GM21528 (cell line): Measurements from ENCODE around the gene DNMT3L.
"Not testable (repeated sequence)": the region's sequence is repeated elsewhere in the genome, so short reads cannot be mapped to it uniquely, and the experiment has no call there.

Experiments used
- ATAC-seq: cut with Tn5 transposase; IDR thresholded peaks from one replicate; pipeline ENCODE4 v1.9.1; 2021; ENCODE audit warnings: mild to moderate bottlenecking, moderate library complexity; ENCODE audit not compliant: unreplicated experiment, low FRiP score

Gene DNMT3L

DNA sequence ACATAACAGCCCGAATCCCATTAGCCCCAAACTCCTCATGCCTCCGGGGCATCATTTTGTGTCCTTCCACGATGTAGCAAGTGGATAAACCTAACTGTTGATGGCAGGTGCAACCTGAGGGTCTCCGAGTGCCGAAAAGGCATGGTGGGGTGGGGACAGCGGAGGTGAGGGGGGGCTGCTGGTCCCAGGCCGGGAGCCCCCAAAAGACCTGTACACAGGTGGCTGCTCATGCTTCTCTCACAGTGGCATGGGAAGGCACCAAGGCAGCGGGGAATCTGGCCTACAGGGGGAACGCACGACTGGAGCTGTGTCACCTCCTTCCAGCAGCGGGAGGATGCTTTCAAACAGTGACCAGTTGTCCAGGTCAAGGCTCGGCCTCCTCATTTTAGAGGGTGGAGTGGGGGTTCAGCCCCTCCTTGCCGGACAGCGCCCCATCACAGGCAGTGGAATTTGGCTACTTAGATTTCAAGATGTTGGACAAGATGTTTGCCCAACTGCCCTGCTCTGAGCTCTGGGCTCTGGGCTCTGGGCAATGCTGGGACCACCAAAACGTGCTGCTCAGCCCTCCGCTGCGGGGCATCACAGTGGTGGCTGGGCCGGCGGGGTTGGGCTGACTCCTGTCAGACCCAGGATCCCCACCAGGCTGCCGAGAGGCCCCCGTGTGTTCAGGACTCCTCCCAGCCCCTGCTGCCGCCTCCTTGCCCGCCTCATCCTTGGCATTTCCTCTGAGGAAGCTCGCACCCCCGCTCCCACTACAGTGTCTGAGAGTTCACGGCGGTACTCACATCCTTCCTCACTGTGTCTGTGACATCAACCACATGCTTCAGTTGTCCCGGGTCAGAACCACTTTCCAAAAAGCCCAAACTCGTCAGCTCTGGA is 7.6 kb downstream of the DNMT3L start:
- ATAC-seq = no peak

DNA sequence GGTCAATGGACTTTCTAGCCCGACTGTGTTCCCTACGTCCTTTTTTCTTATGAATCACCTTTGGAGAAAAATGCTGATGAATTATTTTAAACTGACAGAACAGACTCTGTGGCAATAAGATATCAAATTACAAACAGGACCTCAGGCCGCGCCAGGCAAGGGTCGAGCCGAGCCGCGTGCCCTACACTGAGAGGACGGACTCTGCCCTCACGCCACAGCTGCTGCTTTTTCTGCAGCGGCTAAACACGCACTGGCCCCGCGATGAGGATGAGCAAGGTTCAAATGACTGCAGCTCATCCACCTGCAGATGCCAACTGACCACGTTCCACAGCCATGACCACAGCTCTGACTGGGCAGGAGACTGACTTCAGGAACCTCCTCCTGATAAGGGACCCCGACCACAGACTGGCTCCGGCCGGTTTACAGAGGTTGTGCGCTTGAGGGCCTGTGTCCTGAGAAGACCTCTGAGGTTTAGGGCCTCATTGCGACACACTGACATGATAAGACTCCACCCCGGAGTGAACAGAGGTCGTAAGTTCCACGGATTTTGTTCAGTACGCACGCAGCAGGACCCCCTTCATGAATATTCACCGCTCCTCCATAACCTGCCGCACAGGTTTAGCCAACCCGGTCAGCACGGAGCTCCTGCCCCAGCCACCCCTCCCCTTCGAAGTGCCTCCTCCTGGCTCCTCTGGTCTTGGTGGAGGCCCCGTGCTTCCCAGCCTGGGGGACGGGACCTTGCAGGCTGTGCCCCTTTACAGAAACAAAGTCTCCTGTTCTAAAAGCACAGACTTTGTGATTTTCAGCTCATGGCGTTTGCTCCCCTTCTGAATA is 12.3 kb downstream of the DNMT3L start:
- not testable (repeated sequence) for ATAC-seq

DNA sequence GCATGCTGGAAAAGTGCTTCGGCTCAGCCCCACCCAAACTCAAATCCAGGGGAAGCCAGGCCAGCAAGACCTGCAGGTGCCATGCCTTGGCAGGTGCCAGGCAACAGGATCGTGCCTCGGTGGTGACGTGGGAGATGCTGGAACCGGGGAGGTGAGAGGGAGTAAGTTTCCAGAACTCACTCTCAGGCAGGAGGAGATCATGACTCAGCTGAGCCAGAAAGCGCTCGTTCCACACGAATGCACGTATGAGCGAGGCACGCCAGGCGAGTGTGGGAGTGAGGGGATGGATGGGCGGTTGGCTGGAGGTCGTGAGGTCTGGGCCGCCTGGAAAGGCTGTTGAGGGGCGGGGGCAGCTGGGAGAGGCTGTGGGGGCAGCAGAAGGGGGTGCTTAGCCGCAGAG is 13.8 kb downstream of the DNMT3L start:
- ATAC-seq = not testable (repeated sequence)

DNA sequence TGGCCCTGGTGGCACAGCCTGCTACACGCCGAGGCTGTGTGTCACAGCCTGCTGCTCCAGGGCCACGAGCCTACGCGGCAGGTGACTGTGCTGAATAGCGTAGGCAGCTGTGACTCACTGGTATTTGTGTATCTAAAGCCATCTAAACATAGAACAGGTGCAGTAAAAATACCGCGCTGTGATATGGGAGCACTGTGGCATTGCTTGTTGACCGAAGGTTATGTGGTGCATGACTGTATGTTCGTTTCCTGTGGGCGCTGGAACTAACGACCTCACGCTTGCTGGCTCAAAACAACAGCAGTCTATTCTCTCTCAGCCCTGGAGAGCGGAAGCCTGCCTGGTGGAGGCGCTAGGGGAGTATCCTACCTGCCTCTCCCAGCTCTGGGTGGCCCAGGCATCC is 17.7 kb downstream of the DNMT3L start:
- ATAC-seq = not testable (repeated sequence)

DNA sequence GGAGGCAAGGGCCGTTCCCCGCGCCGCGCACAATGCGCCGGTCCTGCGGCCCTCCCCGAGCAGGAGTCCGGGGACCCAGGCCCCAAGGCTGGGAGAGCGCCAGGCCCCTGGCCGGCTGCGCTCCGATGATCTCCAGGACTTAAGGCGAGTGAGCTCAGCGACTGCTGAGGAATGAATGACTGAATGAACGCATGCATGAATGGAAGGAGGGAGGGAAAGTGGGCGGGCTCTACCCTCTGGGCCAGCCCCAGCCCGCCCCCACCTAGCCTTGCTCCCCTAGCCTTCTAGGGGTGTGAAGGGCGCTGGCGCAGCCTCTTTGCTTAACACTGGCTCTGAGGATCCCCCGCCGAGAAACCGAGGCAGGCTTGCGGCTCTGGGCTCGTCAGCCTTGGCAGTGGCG is 20.4 kb downstream of the DNMT3L start:
- peak; percentile 36 for ATAC-seq

DNA sequence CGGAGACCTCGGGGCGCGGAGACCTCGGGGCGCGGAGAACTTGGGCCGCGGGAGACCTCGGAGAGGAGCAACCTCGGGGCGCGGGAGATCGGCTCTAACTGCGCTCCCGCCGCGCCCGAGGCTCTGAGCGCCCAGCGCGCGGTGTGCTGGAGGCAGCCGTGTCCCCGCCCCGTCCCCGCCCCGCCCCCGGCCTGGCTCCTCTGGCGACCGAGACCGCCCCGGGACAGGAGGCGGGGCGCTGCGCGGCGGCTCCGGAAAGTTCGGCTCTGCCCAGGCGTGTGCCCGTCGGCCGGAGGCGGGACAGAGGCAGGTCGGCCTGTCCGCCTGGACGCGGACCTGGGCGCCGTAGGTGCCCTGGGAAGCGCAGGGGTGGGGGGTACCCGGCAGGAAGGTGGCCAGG is 20.9 kb downstream of the DNMT3L start, which contains the start of gene ICOSLG:
Gene ICOSLG (minus strand): TSS at position 102 of the 400 bp plus-strand sequence. CDS start 126 bp downstream, outside the sequence.
- ATAC-seq = peak; percentile 43

DNA sequence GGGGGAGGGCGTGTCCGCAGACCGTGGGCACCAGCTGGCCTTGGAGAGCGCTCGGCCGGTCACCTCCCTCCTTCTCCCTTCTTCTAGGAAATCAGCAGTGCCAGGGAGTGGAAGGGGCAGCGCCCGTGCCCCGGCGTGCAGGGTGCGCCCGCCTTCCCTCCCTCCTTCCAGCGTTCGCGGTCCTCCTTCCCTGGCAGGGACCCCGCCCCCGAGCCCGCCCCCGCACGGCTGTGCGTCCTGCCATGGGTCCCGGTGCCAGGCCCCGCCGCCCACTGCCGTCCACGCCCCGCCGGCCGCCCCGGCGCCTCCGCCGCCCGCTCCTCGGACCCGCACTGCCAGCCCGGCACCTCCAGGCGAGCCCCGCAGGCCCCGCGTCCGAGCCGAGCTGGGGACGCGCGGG is 21.3 kb downstream of the DNMT3L start:
- not testable (repeated sequence) for ATAC-seq

DNA sequence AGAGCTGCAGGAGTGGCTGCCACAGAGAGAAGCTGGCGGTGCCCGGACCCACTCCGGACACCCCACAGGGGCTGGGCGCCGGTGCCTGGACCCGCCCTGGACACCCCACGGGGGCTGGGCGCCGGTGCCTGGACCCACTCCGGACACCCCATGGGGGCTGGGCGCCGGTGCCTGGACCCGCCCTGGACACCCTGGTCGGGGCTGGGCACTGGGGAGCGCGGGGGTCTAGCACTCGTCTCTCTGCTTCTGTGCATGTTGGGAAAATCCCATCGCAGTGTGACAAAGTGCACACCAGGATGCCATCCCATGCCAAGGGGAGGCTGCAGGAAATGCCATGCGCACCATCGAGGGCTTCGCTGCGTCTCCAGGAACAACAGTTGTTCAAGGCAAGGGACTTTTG is 32.1 kb downstream of the DNMT3L start:
- ATAC-seq = not testable (repeated sequence)

DNA sequence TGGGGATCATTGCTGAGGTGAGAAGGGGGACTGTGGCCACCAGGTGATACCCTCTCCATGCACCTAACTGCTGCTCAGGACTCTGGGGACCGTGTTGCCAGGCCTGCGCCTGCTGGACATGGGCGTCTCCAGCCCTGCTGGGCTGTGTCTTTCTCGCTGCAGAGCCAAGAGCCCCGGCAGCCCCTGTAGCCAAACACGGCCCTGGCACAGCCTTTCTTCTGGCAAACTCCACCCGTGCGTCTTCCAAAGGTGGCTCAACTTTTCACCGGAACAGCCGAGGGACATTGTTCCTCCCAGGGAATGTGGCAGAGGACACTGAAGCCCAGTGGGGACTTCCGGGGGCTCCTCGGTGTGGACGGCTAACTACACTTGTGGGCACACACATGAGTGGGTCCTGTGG is 33.6 kb downstream of the DNMT3L start:
- not testable (repeated sequence) for ATAC-seq

DNA sequence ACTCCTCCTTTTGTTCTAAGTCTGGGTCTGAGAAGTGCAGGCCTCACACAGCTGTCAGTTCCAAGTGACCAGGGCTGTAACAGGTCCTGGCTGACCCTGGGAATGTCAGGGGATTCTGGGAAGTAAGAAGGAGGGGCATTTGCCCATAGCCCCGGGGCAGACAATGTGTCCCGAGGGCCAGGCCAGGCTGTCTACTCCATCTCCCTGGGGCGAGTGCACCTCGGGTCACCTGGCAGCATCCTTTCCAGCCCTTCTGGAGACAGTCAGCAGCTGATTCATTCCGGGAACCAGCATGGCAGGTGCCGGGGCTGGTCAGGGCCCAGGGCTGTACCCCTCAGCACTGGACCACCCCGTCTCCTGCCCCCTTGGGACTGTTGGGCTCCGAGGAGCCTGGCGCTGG is 34.1 kb downstream of the DNMT3L start:
- not testable (repeated sequence) for ATAC-seq

DNA sequence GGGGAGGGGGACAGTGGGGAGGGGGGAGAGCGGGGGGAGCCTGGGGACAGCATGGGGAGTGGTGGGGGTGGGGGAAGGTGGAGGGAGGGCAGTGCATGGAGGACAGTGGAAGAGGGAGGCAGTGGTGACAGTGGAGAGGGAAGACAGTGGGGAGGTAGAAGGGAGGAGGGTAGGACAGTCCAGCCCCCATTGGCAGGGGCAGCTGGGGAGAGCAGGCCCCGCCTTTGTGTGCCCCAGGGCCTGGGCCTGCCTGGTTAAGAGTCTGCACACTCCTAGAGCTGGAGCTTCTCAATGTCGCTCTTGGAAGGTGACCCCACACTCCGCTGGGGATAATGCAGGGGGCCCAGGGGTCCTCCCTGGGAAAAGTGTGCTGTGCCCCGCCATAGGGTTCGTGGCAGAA is 36.1 kb downstream of the DNMT3L start:
- not testable (repeated sequence) for ATAC-seq

DNA sequence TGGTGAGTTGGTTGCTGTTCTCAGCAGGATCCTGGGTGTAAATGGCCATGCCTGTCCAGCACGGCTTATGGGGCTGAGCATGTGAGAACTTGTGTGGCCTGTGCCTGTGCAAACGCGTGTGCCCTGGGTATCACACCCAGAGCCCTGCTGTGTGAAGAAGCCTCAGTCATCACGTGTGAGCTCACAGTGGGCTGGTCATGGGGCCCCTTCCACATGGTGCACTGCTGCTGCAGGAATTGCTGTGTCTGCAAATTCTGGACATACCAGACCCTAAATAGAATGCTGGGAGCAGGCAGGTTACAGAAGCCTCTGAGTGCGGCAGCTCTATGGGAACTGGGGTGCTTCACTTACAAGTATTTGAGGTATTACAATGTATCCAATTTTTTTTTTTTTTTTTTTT is 38.4 kb downstream of the DNMT3L start:
- ATAC-seq = not testable (repeated sequence)

DNA sequence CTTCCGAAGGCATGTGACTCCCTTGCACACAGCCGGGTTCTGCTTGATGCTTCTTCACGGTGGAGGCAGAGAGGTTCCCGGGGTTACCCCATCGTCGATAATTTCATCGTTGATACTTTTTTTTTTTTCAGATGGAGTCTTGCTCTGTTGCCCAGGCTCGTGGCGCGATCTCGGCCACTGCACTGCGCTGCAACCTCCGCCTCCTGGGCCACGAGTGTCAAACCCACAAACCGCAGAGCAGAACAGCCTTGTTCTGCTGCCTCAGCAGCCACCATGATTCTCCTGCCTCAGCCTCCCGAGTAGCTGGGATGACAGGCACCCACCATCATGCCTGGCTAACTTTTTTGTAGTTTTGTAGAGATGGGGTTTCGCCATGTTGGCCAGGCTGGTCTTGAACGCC is 41.0 kb downstream of the DNMT3L start:
- not testable (repeated sequence) for ATAC-seq

DNA sequence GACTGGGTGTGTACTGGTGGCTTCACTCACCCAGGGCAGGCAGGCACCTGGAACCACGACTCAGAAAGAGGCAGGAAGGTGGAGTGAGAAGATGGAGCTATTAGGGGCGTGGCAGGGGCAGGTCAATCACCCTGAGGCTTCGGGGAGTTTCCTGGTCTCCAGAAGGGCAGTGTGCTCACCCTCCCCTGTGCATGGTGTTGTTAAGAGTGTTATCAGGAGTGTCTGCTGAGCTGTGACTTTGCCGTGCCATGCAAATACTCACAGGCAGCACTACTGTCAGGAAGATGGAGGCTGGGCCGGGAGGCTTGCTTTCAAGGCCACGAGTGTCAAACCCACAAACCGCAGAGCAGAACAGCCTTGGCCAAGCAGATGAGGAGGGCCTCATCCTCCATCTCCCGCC is 43.2 kb downstream of the DNMT3L start:
- ATAC-seq = not testable (repeated sequence)

DNA sequence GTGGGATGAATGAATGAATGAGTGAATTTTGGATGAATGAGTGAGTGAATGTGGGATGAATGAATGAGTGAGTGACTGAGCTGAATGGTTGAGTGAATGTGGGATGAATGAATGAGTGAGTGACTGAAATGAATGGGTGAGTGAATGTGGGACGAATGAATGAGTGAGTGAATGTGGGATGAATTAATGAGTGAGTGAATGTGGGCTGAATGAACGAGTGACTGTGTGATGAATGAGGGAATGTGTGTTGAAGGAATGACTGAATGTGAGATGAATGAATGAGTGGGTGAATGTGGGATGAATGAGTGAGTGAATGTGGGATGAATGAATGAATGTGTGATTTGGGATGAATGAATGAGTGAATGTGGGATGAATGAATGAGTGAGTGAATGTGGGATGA is 49.7 kb downstream of the DNMT3L start:
- not testable (repeated sequence) for ATAC-seq

DNA sequence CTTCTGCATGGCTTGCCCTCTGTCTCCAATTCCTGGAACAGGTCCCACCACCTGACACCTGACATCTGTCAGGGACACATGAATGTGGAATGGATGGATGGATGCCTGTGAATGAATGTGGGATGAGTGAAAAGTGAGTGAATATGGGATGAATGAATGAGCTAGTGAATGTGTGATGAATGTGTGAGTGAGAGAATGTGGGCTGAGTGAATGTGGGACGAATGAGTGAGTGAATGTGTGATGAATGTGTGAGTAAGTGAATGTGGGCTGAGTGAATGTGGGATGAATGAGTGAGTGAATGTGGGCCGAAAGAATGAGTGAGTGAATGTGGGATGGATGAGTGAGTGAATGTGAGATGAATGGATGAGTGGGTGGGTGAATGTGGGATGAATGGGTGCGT is 50.1 kb downstream of the DNMT3L start:
- not testable (repeated sequence) for ATAC-seq

DNA sequence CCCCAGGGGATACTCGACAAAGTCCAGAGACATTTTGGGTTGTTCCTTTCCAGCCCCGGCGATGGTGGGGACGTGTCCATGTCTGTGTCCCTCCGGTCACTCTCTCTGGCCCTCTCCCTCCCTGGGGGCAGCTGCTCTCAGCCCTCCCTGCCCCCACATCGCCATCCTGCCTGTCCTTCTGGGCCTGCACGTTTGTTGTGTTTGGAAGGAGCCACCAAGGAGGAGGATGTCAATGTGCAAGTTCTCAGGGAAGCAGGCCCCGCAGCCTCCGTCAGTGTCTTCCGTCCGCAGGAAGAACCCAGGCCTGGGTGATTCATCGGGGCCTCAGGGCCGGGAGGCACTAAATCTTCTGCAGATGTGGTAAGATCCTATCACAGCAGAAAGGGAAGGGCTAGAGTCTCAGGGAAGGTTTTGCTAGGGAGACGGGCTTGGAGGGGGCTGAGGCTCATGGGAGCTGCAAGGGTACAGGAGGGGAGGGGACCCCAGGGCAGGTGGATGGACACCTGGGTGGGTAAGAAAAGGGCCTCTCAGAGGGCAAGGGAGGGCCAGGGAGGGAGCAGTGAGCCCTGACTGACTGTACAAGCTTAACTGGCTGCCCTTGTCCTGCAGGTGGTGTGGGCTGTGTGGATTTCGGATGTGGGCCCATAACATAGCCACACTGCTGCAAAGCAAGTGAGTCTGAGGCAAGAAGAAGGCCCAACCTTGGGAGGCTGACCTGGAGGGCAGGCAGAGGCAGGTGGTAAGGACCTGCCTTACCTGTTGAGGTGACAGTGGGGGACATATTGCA is 53.6 kb downstream of the DNMT3L start:
- not testable (repeated sequence) for ATAC-seq

DNA sequence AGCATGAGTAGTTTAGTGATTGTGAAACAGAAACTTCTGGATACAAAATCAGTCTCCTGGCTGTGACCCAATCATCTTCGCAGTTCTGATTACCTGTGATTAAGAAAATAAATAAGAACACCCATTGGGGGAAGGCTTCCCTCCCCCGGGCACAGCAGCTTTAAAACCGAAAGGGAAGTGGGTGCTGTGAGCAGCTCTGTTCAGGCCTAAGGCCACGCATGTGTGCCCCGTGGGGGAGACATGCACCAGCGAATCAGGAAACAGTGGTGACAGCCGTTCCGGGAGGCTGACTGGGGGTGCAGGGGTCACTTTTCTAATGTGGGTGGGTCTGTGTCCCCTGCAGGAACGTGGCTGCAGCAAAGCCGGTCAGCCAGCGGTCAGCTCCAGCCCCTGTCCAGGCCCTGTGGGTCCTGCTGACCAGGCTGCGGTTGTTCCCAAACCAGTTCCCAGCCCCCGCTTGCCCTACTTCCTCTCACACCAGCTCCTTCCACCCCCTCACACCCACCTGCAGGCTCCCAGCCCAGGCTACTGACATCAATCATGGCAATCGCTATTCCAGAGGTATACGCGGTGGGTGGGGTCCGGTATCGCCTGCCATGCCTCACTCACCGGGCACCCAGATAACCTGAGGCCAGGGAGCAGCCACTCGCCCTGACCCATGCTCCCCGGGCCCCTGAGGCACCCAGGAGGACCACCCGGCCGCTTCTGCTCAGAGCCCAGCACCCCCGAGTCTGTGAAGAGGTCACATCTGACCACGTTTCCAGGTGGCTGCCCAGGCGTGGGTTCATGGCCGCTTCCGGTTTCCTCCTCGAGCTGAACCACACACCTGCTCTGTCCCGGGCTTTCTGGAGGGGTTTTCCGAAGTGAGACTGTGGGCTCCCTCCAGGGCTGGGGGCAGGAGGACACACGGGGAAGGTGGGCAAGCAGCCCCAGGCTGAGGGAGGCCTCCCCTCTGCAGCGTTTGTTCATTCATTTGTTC is 54.7 kb downstream of the DNMT3L start:
- not testable (repeated sequence) for ATAC-seq

DNA sequence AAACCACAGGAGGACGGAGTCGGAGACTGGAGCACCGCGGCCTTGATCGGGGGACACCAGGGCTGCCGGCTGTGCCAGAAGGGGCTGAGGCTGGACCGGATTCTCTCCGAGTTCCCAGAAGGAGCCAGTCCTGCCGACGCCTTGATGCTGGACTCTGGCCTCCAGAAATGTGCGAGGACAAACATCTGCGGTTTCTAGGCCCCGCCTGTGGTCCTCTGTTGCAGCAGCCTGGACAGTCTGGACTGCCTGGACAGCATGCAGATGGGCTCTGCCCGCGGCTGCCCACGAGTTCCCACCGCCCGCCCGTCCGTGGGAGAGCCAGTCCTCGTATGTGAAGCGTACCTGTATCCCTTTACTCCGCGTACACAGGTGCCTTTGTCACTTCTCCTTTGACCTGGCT is 55.5 kb downstream of the DNMT3L start:
- ATAC-seq = not testable (repeated sequence)
